Activated T-cell treated with anti-CD3 and anti-CD28 coated beads, Interleukin-2, amount 50 U/mL, for 48 hours (primary cell): ENCODE data around the gene DHX58.

ENCODE experiments used
- DNase-seq, 2 experiments: peaks; one replicate each; pipeline ENCODE4 v3.0.0-alpha.2; 2020

Gene DHX58

GRCh38 chr17:42079541-42079940 is 33.0 kb downstream of the DHX58 start:
- DNase-seq: no peak

GRCh38 chr17:42078396-42079043 is 34.0 kb downstream of the DHX58 start:
- no peak for DNase-seq

- no peak for DNase-seq
Observed at GRCh38 chr17:42077755-42078154, 34.8 kb downstream of the DHX58 start.

- DNase-seq: no peak
Observed at GRCh38 chr17:42076797-42077559, 35.5 kb downstream of the DHX58 start.

- DNase-seq: no peak
Observed at GRCh38 chr17:42075789-42076188, 36.7 kb downstream of the DHX58 start.

- no peak for DNase-seq
Observed at GRCh38 chr17:42072323-42073187, 40.0 kb downstream of the DHX58 start.

- DNase-seq: no peak
Observed at GRCh38 chr17:42071810-42072209, 40.7 kb downstream of the DHX58 start.

- DNase-seq: no peak
Observed at GRCh38 chr17:42068979-42069378, 43.5 kb downstream of the DHX58 start.

GRCh38 chr17:42067371-42068091 is 45.0 kb downstream of the DHX58 start:
- peak; percentile 84 to 87 for DNase-seq

- DNase-seq: no peak
Observed at GRCh38 chr17:42065201-42065600, 47.3 kb downstream of the DHX58 start.

- DNase-seq: no peak
Observed at GRCh38 chr17:42062681-42063080, 49.8 kb downstream of the DHX58 start.

- DNase-seq: no peak
Observed at GRCh38 chr17:42061646-42062487, 50.6 kb downstream of the DHX58 start.

GRCh38 chr17:42060231-42060630 is 52.3 kb downstream of the DHX58 start:
- DNase-seq: no peak

GRCh38 chr17:42059815-42060214 is 52.7 kb downstream of the DHX58 start:
- DNase-seq: no peak

- DNase-seq: no peak
Observed at GRCh38 chr17:42058063-42058462, 54.5 kb downstream of the DHX58 start.

GRCh38 chr17:42056635-42057034 is 55.9 kb downstream of the DHX58 start:
- DNase-seq: no peak

GRCh38 chr17:42055496-42055895 is 57.0 kb downstream of the DHX58 start:
- no peak for DNase-seq

GRCh38 chr17:42055027-42055426 is 57.5 kb downstream of the DHX58 start:
- no peak for DNase-seq

GRCh38 chr17:42053731-42054500 is 58.6 kb downstream of the DHX58 start:
- no peak for DNase-seq

GRCh38 chr17:42052346-42052877 is 60.1 kb downstream of the DHX58 start:
- DNase-seq: no peak

GRCh38 chr17:42051645-42052044 is 60.9 kb downstream of the DHX58 start:
- DNase-seq: no peak
